HL-60/S4 (cell line): ENCODE data around the gene ATP10A.

Experiments
- in situ Hi-C: fragments of 300-500 bp; cut with MboI; formaldehyde crosslinking; loops from 2 replicates; pipeline ENCODE4 v1.14.3; 2022; ENCODE audit warnings: low sequenced_read_pairs

Gene ATP10A

GRCh38 chr15:25742776-25743547, 120.2 kb downstream of the ATP10A start:
- in situ Hi-C loops = no loop called here

GRCh38 chr15:25742041-25742730, 120.9 kb downstream of the ATP10A start:
- in situ Hi-C loops = no loop called here

- in situ Hi-C loops = no loop called here
Observed at GRCh38 chr15:25741256-25741580, 121.9 kb downstream of the ATP10A start.

GRCh38 chr15:25740383-25741255, 122.5 kb downstream of the ATP10A start:
- in situ Hi-C loops = no loop called here

GRCh38 chr15:25739687-25740121, 123.4 kb downstream of the ATP10A start:
- in situ Hi-C loops = no loop called here

- in situ Hi-C loops = no loop called here
Observed at GRCh38 chr15:25738171-25738965, 124.8 kb downstream of the ATP10A start.

GRCh38 chr15:25737218-25737643, 125.9 kb downstream of the ATP10A start:
- in situ Hi-C loops = no loop called here

- in situ Hi-C loops = no loop called here
Observed at GRCh38 chr15:25736461-25736860, 126.7 kb downstream of the ATP10A start.

GRCh38 chr15:25735550-25736384, 127.4 kb downstream of the ATP10A start:
- in situ Hi-C loops = no loop called here

GRCh38 chr15:25734680-25735355, 128.3 kb downstream of the ATP10A start:
- in situ Hi-C loops = no loop called here

GRCh38 chr15:25733856-25734679, 129.1 kb downstream of the ATP10A start:
- in situ Hi-C loops = no loop called here

GRCh38 chr15:25733036-25733855, 129.9 kb downstream of the ATP10A start:
- in situ Hi-C loops = no loop called here

GRCh38 chr15:25732191-25732590, 130.9 kb downstream of the ATP10A start:
- in situ Hi-C loops = no loop called here

GRCh38 chr15:25731411-25731810, 131.7 kb downstream of the ATP10A start:
- in situ Hi-C loops = no loop called here

GRCh38 chr15:25730918-25731317, 132.2 kb downstream of the ATP10A start:
- in situ Hi-C loops = no loop called here

- in situ Hi-C loops = no loop called here
Observed at GRCh38 chr15:25728816-25729215, 134.3 kb downstream of the ATP10A start.

GRCh38 chr15:25727867-25728600, 135.1 kb downstream of the ATP10A start:
- in situ Hi-C loops = no loop called here
